ENCODE data around the gene SOHLH1. TPM values are rescaled to one million over a fixed set of nuclear protein-coding genes. Genes with fewer than 3 reads are reported as not detected.

Gene SOHLH1
- total RNA-seq, 1 experiment from 2014 or later: not detected

GRCh38 chr9:135664266-135664665, 35.0 kb downstream of the SOHLH1 start:
- ChIA-PET POLR2A (no interaction called here), CTCF (no interaction called here)
- DNase-seq (ENCODE audit: low spot score) (no peak), ATAC-seq (no peak)
- Mint-ChIP-seq H3K27me3 (ENCODE audit: low read depth) (no peaks in the 10 kb centered on the region), H3K36me3 (peaks cover 13% of the 10 kb centered on the region), H3K27ac (no peak overlapping the region), H3K4me1 (peaks cover 6% of the 10 kb centered on the region), H3K9me3 (peaks cover 13% of the 10 kb centered on the region), H3K4me3 (no peak overlapping the region)
- TF ChIP-seq ESRRA (CRISPR knock-in tag; IDR thresholded peaks at IDR 0.05; ENCODE audit: borderline replicate concordance) (no peak), PREB (CRISPR knock-in tag; IDR thresholded peaks at IDR 0.05; ENCODE audit: borderline replicate concordance) (no peak), SOX15 (CRISPR knock-in tag; IDR thresholded peaks at IDR 0.05) (no peak), CDX4 (CRISPR knock-in tag; IDR thresholded peaks at IDR 0.05; ENCODE audit: borderline replicate concordance) (no peak)
- TF ChIP-seq, protein P1, sequence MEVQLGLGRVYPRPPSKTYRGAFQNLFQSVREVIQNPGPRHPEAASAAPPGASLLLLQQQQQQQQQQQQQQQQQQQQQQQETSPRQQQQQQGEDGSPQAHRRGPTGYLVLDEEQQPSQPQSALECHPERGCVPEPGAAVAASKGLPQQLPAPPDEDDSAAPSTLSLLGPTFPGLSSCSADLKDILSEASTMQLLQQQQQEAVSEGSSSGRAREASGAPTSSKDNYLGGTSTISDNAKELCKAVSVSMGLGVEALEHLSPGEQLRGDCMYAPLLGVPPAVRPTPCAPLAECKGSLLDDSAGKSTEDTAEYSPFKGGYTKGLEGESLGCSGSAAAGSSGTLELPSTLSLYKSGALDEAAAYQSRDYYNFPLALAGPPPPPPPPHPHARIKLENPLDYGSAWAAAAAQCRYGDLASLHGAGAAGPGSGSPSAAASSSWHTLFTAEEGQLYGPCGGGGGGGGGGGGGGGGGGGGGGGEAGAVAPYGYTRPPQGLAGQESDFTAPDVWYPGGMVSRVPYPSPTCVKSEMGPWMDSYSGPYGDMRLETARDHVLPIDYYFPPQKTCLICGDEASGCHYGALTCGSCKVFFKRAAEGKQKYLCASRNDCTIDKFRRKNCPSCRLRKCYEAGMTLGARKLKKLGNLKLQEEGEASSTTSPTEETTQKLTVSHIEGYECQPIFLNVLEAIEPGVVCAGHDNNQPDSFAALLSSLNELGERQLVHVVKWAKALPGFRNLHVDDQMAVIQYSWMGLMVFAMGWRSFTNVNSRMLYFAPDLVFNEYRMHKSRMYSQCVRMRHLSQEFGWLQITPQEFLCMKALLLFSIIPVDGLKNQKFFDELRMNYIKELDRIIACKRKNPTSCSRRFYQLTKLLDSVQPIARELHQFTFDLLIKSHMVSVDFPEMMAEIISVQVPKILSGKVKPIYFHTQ (CRISPR knock-in tag; IDR thresholded peaks at IDR 0.05): no peak

DNA sequence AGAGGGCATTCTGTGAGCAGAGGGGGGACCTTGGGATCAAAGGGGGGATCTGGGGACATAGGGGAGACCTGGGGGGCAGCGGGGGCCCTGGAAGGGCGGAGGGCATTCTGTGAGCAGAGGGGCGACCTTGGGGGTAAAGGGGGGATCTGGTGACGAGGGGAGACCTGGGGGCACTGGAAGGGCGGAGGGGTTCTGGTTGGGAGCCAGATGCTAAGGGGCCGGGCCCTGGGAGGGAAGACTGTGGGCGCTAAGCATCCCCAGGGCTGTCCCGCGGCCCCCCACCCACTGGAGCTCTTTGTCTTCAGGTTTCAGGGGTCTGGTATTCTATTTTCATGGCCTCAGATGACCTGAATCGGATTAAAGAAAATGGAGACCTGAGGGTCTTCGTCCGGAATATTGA, 35.4 kb downstream of the SOHLH1 start:
- peaks cover 9% of the 10 kb centered on the region for H3K9me3 Mint-ChIP-seq
- H3K4me3 Mint-ChIP-seq: no peak overlapping the region
- H3K27ac Mint-ChIP-seq: no peak overlapping the region
- DNase-seq (ENCODE audit: low spot score) (no peak), ATAC-seq (no peak)
- CTCF ChIA-PET: no interaction called here
- H3K27me3 Mint-ChIP-seq (ENCODE audit: low read depth): no peaks in the 10 kb centered on the region
- peaks cover 12% of the 10 kb centered on the region for H3K36me3 Mint-ChIP-seq
- H3K4me1 Mint-ChIP-seq: peaks cover 6% of the 10 kb centered on the region
- POLR2A ChIA-PET: no interaction called here
- TF ChIP-seq SP1 (CRISPR knock-in tag; conservative IDR thresholded peaks at IDR 0.05): no peak
- TF ChIP-seq NFE2L1 (CRISPR knock-in tag; IDR thresholded peaks at IDR 0.05): no peak
- TF ChIP-seq ELF4 (CRISPR knock-in tag; IDR thresholded peaks at IDR 0.05; ENCODE audit: low read depth): no peak
- TF ChIP-seq CREB1 (CRISPR knock-in tag; IDR thresholded peaks at IDR 0.05): no peak
- TF ChIP-seq PRRX2 (CRISPR knock-in tag; IDR thresholded peaks at IDR 0.05): no peak
- TF ChIP-seq CDX4 (CRISPR knock-in tag; IDR thresholded peaks at IDR 0.05; ENCODE audit: borderline replicate concordance): no peak
- no peak for TF ChIP-seq CBFB (CRISPR knock-in tag; IDR thresholded peaks at IDR 0.05; ENCODE audit: low read depth)
- TF ChIP-seq JUN (CRISPR knock-in tag; IDR thresholded peaks at IDR 0.05): no peak
- TF ChIP-seq, protein P2, sequence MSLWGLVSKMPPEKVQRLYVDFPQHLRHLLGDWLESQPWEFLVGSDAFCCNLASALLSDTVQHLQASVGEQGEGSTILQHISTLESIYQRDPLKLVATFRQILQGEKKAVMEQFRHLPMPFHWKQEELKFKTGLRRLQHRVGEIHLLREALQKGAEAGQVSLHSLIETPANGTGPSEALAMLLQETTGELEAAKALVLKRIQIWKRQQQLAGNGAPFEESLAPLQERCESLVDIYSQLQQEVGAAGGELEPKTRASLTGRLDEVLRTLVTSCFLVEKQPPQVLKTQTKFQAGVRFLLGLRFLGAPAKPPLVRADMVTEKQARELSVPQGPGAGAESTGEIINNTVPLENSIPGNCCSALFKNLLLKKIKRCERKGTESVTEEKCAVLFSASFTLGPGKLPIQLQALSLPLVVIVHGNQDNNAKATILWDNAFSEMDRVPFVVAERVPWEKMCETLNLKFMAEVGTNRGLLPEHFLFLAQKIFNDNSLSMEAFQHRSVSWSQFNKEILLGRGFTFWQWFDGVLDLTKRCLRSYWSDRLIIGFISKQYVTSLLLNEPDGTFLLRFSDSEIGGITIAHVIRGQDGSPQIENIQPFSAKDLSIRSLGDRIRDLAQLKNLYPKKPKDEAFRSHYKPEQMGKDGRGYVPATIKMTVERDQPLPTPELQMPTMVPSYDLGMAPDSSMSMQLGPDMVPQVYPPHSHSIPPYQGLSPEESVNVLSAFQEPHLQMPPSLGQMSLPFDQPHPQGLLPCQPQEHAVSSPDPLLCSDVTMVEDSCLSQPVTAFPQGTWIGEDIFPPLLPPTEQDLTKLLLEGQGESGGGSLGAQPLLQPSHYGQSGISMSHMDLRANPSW (CRISPR knock-in tag; conservative IDR thresholded peaks at IDR 0.05; ENCODE audit: low read depth): no peak
- TF ChIP-seq GABPB1 (CRISPR knock-in tag; IDR thresholded peaks at IDR 0.05): no peak
- TF ChIP-seq, protein P3, sequence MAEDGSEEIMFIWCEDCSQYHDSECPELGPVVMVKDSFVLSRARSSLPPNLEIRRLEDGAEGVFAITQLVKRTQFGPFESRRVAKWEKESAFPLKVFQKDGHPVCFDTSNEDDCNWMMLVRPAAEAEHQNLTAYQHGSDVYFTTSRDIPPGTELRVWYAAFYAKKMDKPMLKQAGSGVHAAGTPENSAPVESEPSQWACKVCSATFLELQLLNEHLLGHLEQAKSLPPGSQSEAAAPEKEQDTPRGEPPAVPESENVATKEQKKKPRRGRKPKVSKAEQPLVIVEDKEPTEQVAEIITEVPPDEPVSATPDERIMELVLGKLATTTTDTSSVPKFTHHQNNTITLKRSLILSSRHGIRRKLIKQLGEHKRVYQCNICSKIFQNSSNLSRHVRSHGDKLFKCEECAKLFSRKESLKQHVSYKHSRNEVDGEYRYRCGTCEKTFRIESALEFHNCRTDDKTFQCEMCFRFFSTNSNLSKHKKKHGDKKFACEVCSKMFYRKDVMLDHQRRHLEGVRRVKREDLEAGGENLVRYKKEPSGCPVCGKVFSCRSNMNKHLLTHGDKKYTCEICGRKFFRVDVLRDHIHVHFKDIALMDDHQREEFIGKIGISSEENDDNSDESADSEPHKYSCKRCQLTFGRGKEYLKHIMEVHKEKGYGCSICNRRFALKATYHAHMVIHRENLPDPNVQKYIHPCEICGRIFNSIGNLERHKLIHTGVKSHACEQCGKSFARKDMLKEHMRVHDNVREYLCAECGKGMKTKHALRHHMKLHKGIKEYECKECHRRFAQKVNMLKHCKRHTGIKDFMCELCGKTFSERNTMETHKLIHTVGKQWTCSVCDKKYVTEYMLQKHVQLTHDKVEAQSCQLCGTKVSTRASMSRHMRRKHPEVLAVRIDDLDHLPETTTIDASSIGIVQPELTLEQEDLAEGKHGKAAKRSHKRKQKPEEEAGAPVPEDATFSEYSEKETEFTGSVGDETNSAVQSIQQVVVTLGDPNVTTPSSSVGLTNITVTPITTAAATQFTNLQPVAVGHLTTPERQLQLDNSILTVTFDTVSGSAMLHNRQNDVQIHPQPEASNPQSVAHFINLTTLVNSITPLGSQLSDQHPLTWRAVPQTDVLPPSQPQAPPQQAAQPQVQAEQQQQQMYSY (CRISPR knock-in tag; IDR thresholded peaks at IDR 0.05): no peak
- no peak for TF ChIP-seq IRF1 (CRISPR knock-in tag; IDR thresholded peaks at IDR 0.05)

All from WTC11 (cell line).